OCI-LY3 (cell line): ENCODE results near the gene JAM3.

Experiments used
- H2AFZ ChIP-seq: fragments of 200-600, 300-600 bp; shearing (Covaris generic); 2 replicates; pipeline ENCODE4 v1.6.0; 2014; ENCODE audit warnings: antibody characterized with exemption, low read depth, low read length
- H3K27ac ChIP-seq: fragments of 200-600, 300-600 bp; sonication (generic); 2 replicates; pipeline ENCODE4 v1.5.1; 2014; ENCODE audit warnings: mild to moderate bottlenecking, low read length, moderate library complexity, mixed read lengths
- H3K27me3 ChIP-seq: fragments of 200-600, 300-600 bp; sonication (generic); 2 replicates; pipeline ENCODE4 v1.6.1; 2014; ENCODE audit warnings: low read depth, low read length, mixed read lengths
- H3K36me3 ChIP-seq: fragments of 200-600, 300-600 bp; sonication (generic); replicated peaks from 2 replicates; pipeline ENCODE3; 2014; ENCODE audit warnings: low read depth, low read length, mixed read lengths
- H3K4me1 ChIP-seq: fragments of 300-600, 200-600 bp; sonication (generic); 2 replicates; pipeline ENCODE4 v1.6.1; 2014; ENCODE audit warnings: low read length, mixed read lengths
- H3K4me2 ChIP-seq: fragments of 200-600, 300-600 bp; sonication (generic); 2 replicates; pipeline ENCODE4 v1.6.1; 2014; ENCODE audit warnings: low read length, mixed read lengths
- H3K4me3 ChIP-seq: fragments of 300-600, 200-600 bp; sonication (generic); 2 replicates; pipeline ENCODE4 v1.5.1; 2014; ENCODE audit warnings: antibody characterized with exemption, mild to moderate bottlenecking, low read length, moderate library complexity
- H3K79me2 ChIP-seq: fragments of 300-600, 200-600 bp; shearing (Covaris generic); 2 replicates; pipeline ENCODE4 v1.6.1; 2014; ENCODE audit warnings: mild to moderate bottlenecking, low read length, mixed read lengths
- H3K9ac ChIP-seq: fragments of 300-600, 200-600 bp; shearing (Covaris generic); 2 replicates; pipeline ENCODE4 v1.6.0; 2014; ENCODE audit warnings: mild to moderate bottlenecking, low read length, moderate library complexity
- H3K9me3 ChIP-seq: fragments of 200-600, 300-600 bp; shearing (Covaris generic); 2 replicates; pipeline ENCODE4 v1.6.1; 2014; ENCODE audit warnings: low read length, mixed read lengths; ENCODE audit not compliant: insufficient read depth
- H4K20me1 ChIP-seq: fragments of 200-600, 300-600 bp; sonication (generic); 2 replicates; pipeline ENCODE4 v1.6.1; 2016; ENCODE audit warnings: low read length, mixed read lengths; ENCODE audit not compliant: insufficient read depth
- CTCF ChIP-seq: fragments of 200-600, 300-600 bp; sonication (generic); IDR thresholded peaks from 2 replicates; pipeline ENCODE4 v1.5.1; 2014; ENCODE audit warnings: antibody characterized with exemption, low read length, low read depth
- EZH2phosphoT487 ChIP-seq: fragments of 200-600 bp; shearing (Covaris generic); IDR thresholded peaks from 2 replicates; pipeline ENCODE4 v1.6.1; 2018; ENCODE audit warnings: antibody characterized with exemption, mixed run types, low read depth

JAM3 gene

GRCh38 chr11:134036492-134037045 lies 32.3 kb upstream of the JAM3 start:
- Histone ChIP-seq H3K4me2 (no peak overlapping the region), H3K9ac (no peak overlapping the region), H3K9me3 (no peaks in the 10 kb centered on the region), H3K4me3 (no peak overlapping the region), H4K20me1 (no peaks in the 10 kb centered on the region), H3K79me2 (no peaks in the 10 kb centered on the region), H3K36me3 (no peaks in the 10 kb centered on the region), H3K27ac (no peak overlapping the region), H3K27me3 (peaks cover 4% of the 10 kb centered on the region; the same call in 1 of the 2 replicates), H3K4me1 (no peaks in the 10 kb centered on the region), H2AFZ (no peak overlapping the region)
- TF ChIP-seq EZH2phosphoT487 (no peak), CTCF (no peak)

- H3K9me3 ChIP-seq = no peaks in the 10 kb centered on the region
- no peak overlapping the region for H2AFZ ChIP-seq
- peaks cover 4% of the 10 kb centered on the region; the same call in 1 of the 2 replicates for H3K27me3 ChIP-seq
- TF ChIP-seq CTCF (no peak), EZH2phosphoT487 (no peak)
- no peak overlapping the region for H3K9ac ChIP-seq
- H4K20me1 ChIP-seq = no peaks in the 10 kb centered on the region
- H3K27ac ChIP-seq = no peak overlapping the region
- H3K36me3 ChIP-seq = no peaks in the 10 kb centered on the region
- H3K79me2 ChIP-seq = no peaks in the 10 kb centered on the region
- H3K4me2 ChIP-seq = no peak overlapping the region
- no peaks in the 10 kb centered on the region for H3K4me1 ChIP-seq
- H3K4me3 ChIP-seq = no peak overlapping the region
These were observed 31.6 kb upstream of the JAM3 start for GRCh38 chr11:134037046-134037908.

- no peak overlapping the region for H3K9ac ChIP-seq
These were observed 29.9 kb upstream of the JAM3 start for GRCh38 chr11:134038897-134039470.

More at GRCh38 chr11:134038897-134039470, 29.9 kb upstream of the JAM3 start:
- Histone ChIP-seq H3K4me3 (no peak overlapping the region), H3K27ac (no peak overlapping the region), H2AFZ (no peak overlapping the region), H3K27me3 (no peaks in the 10 kb centered on the region), H3K4me1 (no peaks in the 10 kb centered on the region), H3K4me2 (no peak overlapping the region), H3K9me3 (no peaks in the 10 kb centered on the region), H3K79me2 (no peaks in the 10 kb centered on the region), H3K36me3 (no peaks in the 10 kb centered on the region), H4K20me1 (no peaks in the 10 kb centered on the region)
- TF ChIP-seq CTCF (no peak), EZH2phosphoT487 (no peak)
